Gastroesophageal sphincter (tissue), 3 donors: Measurements from ENCODE around the gene RBM38.

ENCODE experiments used
- POLR2AphosphoS5 ChIP-seq: sonication (generic); formaldehyde crosslinking; IDR thresholded peaks from one replicate; pipeline ENCODE4 v1.6.1; 2017; ENCODE audit warnings: antibody characterized with exemption
- TF ChIP-seq, protein P1 (sequence below), 4 experiments: fragments of 200-600 bp in 2 of 4; fragments of 450-650 bp in 2 of 4; sonication (generic) in 1 of 4; IDR thresholded peaks; one replicate each; pipeline ENCODE4 v1.5.1; 2017 to 2019; ENCODE audit warnings: antibody characterized with exemption in 4 of 4, mild to moderate bottlenecking in 2 of 4, moderate library complexity in 2 of 4

DNA sequence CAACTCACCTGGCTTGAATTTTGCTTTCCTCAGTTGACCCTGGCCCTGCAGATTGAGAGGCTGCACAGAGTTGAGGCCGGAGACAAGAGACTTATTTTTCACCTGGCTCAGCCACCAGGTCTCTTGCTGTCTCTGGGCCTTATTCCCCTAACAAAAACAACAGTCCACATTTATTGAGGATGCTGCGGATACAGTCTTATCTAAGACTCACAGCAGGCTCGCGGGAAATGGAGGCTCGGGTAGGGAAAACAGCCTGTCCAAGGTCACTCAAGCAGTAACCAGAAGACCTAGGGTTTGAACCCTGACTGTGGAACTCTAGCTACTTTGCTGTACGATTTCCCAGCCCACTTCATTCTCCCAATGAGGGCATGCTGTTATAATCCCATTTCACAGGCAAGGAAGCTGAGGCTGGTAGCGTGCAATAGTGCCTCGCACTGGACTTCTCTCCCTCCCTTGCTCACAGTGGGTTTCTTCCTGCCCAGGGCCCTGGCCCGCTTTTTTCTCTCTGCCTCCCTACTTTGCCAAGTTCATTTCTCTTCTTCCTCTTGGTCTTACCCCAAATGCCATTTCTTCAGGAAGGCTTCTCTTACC lies 57.7 kb downstream of the RBM38 start:
- no peak for TF ChIP-seq POLR2AphosphoS5
- TF ChIP-seq, protein P1, sequence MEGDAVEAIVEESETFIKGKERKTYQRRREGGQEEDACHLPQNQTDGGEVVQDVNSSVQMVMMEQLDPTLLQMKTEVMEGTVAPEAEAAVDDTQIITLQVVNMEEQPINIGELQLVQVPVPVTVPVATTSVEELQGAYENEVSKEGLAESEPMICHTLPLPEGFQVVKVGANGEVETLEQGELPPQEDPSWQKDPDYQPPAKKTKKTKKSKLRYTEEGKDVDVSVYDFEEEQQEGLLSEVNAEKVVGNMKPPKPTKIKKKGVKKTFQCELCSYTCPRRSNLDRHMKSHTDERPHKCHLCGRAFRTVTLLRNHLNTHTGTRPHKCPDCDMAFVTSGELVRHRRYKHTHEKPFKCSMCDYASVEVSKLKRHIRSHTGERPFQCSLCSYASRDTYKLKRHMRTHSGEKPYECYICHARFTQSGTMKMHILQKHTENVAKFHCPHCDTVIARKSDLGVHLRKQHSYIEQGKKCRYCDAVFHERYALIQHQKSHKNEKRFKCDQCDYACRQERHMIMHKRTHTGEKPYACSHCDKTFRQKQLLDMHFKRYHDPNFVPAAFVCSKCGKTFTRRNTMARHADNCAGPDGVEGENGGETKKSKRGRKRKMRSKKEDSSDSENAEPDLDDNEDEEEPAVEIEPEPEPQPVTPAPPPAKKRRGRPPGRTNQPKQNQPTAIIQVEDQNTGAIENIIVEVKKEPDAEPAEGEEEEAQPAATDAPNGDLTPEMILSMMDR (IDR thresholded peaks at IDR 0.05), result no peak
